Thymus (tissue), 11 donors: ENCODE results near the gene DMD. TPM values are rescaled to one million over a fixed set of nuclear protein-coding genes. Genes with fewer than 3 reads are reported as not detected.

Experiments used
- DNase-seq, 9 donors: peaks; one replicate each; pipeline ENCODE4 v3.0.0-alpha.2; 2013; ENCODE audit warnings: low spot score in 9 of 9, low read depth in 6 of 9, missing footprints in 1 of 9
- H3K27ac ChIP-seq, 2 donors: one replicate each; pipeline ENCODE4 v1.5.1; 2013; ENCODE audit warnings: control low read depth in 1 of 2, low read depth in 1 of 2, low read length in 1 of 2, mild to moderate bottlenecking in 1 of 2, moderate library complexity in 1 of 2
- H3K27me3 ChIP-seq, 2 donors: one replicate each; pipeline ENCODE4 v1.5.1; 2013; ENCODE audit warnings: low read length in 1 of 2; ENCODE audit not compliant: control insufficient read depth in 2 of 2, insufficient read depth in 1 of 2
- H3K36me3 ChIP-seq, 2 donors: one replicate each; pipeline ENCODE4 v1.5.1; 2013; ENCODE audit warnings: low read length in 1 of 2, mild to moderate bottlenecking in 1 of 2, moderate library complexity in 1 of 2; ENCODE audit not compliant: control insufficient read depth in 2 of 2, insufficient read depth in 2 of 2
- H3K4me1 ChIP-seq, 2 donors: one replicate each; pipeline ENCODE4 v1.5.1; 2013; ENCODE audit warnings: low read length in 2 of 2; ENCODE audit not compliant: control insufficient read depth in 2 of 2, insufficient read depth in 2 of 2
- H3K4me3 ChIP-seq, 2 donors: one replicate each; pipeline ENCODE4 v1.5.1; 2013; ENCODE audit warnings: low read length in 2 of 2, control low read depth in 1 of 2, mild to moderate bottlenecking in 1 of 2
- H3K9me3 ChIP-seq, 2 donors: one replicate each; pipeline ENCODE4 v1.5.1; 2013; ENCODE audit warnings: low read length in 1 of 2, mild to moderate bottlenecking in 1 of 2; ENCODE audit not compliant: control insufficient read depth in 2 of 2, insufficient read depth in 1 of 2
- whole genome bisulfite sequencing: extraction: QIAGEN DNeasy Blood & Tissue Kit; methylation state at CpG from one replicate; pipeline ENCODE4 v1.1.7; 2013; 5-methylcytosine and 5-hydroxymethylcytosine counted together
- polyA plus RNA-seq: library from polyadenylated mRNA; stranded (reverse); fragments of 200-250 nt; gene quantifications from one replicate; pipeline ENCODE4 v1.2.3, GENCODE V29; 2013
- total RNA-seq: library from RNA; stranded (reverse); fragments of 120-200 nt; gene quantifications from one replicate; pipeline ENCODE4 v1.2.4, GENCODE V29; 2013
- donor health status: healthy.

DMD gene
- total and polyA plus RNA-seq, 2 donors = 4.7 to 5.7 TPM

- Histone ChIP-seq H3K27ac (no peak overlapping the region), H3K4me1 (no peaks in the 10 kb centered on the region), H3K4me3 (no peak overlapping the region), H3K27me3 (no peaks in the 10 kb centered on the region), H3K9me3 (no peaks in the 10 kb centered on the region), H3K36me3 (no peaks in the 10 kb centered on the region)
- WGBS = 70% methylated on average over 3 of the region's 3 CpGs
- no peak for DNase-seq
Observed at GRCh38 chrX:32954125-32954524, 257.2 kb downstream of the DMD start.

- DNase-seq = no peak
- H3K4me3 ChIP-seq = no peak overlapping the region
- 93% methylated on average over 2 of the region's 2 CpGs for WGBS
- H3K27ac ChIP-seq = no peak overlapping the region
- no peaks in the 10 kb centered on the region for H3K27me3 ChIP-seq
- no peaks in the 10 kb centered on the region for H3K9me3 ChIP-seq
- H3K36me3 ChIP-seq = no peaks in the 10 kb centered on the region
- no peaks in the 10 kb centered on the region for H3K4me1 ChIP-seq
Observed at GRCh38 chrX:32948130-32948529, 263.2 kb downstream of the DMD start.

- Histone ChIP-seq H3K27me3 (no peaks in the 10 kb centered on the region), H3K36me3 (no peaks in the 10 kb centered on the region), H3K27ac (no peak overlapping the region), H3K4me3 (no peak overlapping the region), H3K9me3 (no peaks in the 10 kb centered on the region), H3K4me1 (no peaks in the 10 kb centered on the region)
- 50% methylated on average over 3 of the region's 3 CpGs for WGBS
- DNase-seq = no peak
Observed at GRCh38 chrX:32937043-32937442, 274.3 kb downstream of the DMD start.

- Histone ChIP-seq H3K4me1 (no peaks in the 10 kb centered on the region), H3K27me3 (no peaks in the 10 kb centered on the region), H3K9me3 (no peaks in the 10 kb centered on the region), H3K36me3 (no peaks in the 10 kb centered on the region), H3K27ac (no peak overlapping the region), H3K4me3 (no peak overlapping the region)
- 77% methylated on average over 5 of the region's 5 CpGs for WGBS
- no peak for DNase-seq
Observed at GRCh38 chrX:32933548-32933947, 277.8 kb downstream of the DMD start.

GRCh38 chrX:32929040-32929439, 282.3 kb downstream of the DMD start:
- Histone ChIP-seq H3K27ac (no peak overlapping the region), H3K27me3 (no peaks in the 10 kb centered on the region), H3K4me1 (no peaks in the 10 kb centered on the region), H3K4me3 (no peak overlapping the region), H3K36me3 (no peaks in the 10 kb centered on the region), H3K9me3 (no peaks in the 10 kb centered on the region)
- WGBS = 92% methylated on average over 4 of the region's 4 CpGs
- DNase-seq = no peak

GRCh38 chrX:32896088-32896487, 315.3 kb downstream of the DMD start:
- no peak for DNase-seq
- Histone ChIP-seq H3K9me3 (no peaks in the 10 kb centered on the region), H3K27ac (no peak overlapping the region), H3K36me3 (no peaks in the 10 kb centered on the region), H3K27me3 (no peaks in the 10 kb centered on the region), H3K4me3 (no peak overlapping the region), H3K4me1 (no peaks in the 10 kb centered on the region)
- 89% methylated on average over 3 of the region's 3 CpGs for WGBS

GRCh38 chrX:32894679-32895078, 316.7 kb downstream of the DMD start:
- H3K27ac ChIP-seq = no peak overlapping the region
- WGBS = 94% methylated on average over 7 of the region's 7 CpGs
- no peaks in the 10 kb centered on the region for H3K36me3 ChIP-seq
- no peaks in the 10 kb centered on the region for H3K9me3 ChIP-seq
- no peaks in the 10 kb centered on the region for H3K4me1 ChIP-seq
- H3K27me3 ChIP-seq = no peaks in the 10 kb centered on the region
- H3K4me3 ChIP-seq = no peak overlapping the region
- DNase-seq = no peak

- H3K27me3 ChIP-seq = no peaks in the 10 kb centered on the region
- H3K27ac ChIP-seq = no peak overlapping the region
- H3K9me3 ChIP-seq = no peaks in the 10 kb centered on the region
- 93% methylated on average over 5 of the region's 5 CpGs for WGBS
- no peaks in the 10 kb centered on the region for H3K36me3 ChIP-seq
- no peak overlapping the region for H3K4me3 ChIP-seq
- no peaks in the 10 kb centered on the region for H3K4me1 ChIP-seq
- no peak for DNase-seq
Observed at GRCh38 chrX:32893751-32894150, 317.6 kb downstream of the DMD start.

- no peak for DNase-seq
- H3K36me3 ChIP-seq = no peaks in the 10 kb centered on the region
- no peak overlapping the region for H3K27ac ChIP-seq
- no peaks in the 10 kb centered on the region for H3K4me1 ChIP-seq
- H3K4me3 ChIP-seq = no peak overlapping the region
- H3K27me3 ChIP-seq = no peaks in the 10 kb centered on the region
- no peaks in the 10 kb centered on the region for H3K9me3 ChIP-seq
- 90% methylated on average over 3 of the region's 3 CpGs for WGBS
Observed at GRCh38 chrX:32877592-32877991, 333.8 kb downstream of the DMD start.

GRCh38 chrX:32874839-32875238, 336.5 kb downstream of the DMD start:
- H3K27me3 ChIP-seq = no peaks in the 10 kb centered on the region
- DNase-seq = no peak
- no peak overlapping the region for H3K4me3 ChIP-seq
- H3K36me3 ChIP-seq = no peaks in the 10 kb centered on the region
- H3K4me1 ChIP-seq = no peaks in the 10 kb centered on the region
- no peak overlapping the region for H3K27ac ChIP-seq
- H3K9me3 ChIP-seq = no peaks in the 10 kb centered on the region
- 93% methylated on average over 4 of the region's 4 CpGs for WGBS
